B cell (primary cell): ENCODE data around the gene TMEM164. TPM values are rescaled to one million over a fixed set of nuclear protein-coding genes. Genes with fewer than 3 reads are reported as not detected.

ENCODE experiments used
- ATAC-seq: fragments of 200-7000 bp; cut with Tn5 transposase; one replicate; pipeline ENCODE4 v1.10.0; 2021; ENCODE audit warnings: low read depth, mild to moderate bottlenecking, moderate number of reproducible peaks, moderate library complexity
- CTCF ChIA-PET: fragments of 350-600 bp; sonication (Branson Sonifier 250); formaldehyde crosslinking; loops from one replicate; lab custom pipeline; 2021; ENCODE audit warnings: antibody characterized with exemption, inconsistent platforms; lab: Charles Lee
- POLR2A ChIA-PET: fragments of 350-600 bp; sonication (Branson Sonifier 250); formaldehyde crosslinking; loops from one replicate; lab custom pipeline; 2021; ENCODE audit warnings: antibody characterized with exemption; lab: Charles Lee
- DNase-seq: peaks from one replicate; pipeline ENCODE4 v3.0.0; 2013
- H2AFZ ChIP-seq: 2 replicates; pipeline ENCODE4 v1.6.1; 2012; ENCODE audit warnings: mild to moderate bottlenecking, low read depth, low read length; ENCODE audit not compliant: insufficient read depth, poor library complexity, severe bottlenecking
- H3K27ac ChIP-seq, 2 donors: 1 replicate in 1 of 2; 2 replicates in 1 of 2; pipeline ENCODE4 v1.5.1; 2012 to 2013; ENCODE audit warnings: low read length in 2 of 2, mild to moderate bottlenecking in 2 of 2, moderate library complexity in 1 of 2
- H3K27me3 ChIP-seq, 4 experiments: fragments of 200-600 bp in 1 of 4; sonication (generic) in 1 of 4; replicated peaks in 1 of 4; 1 replicate in 2 of 4; 2 replicates in 2 of 4; pipeline versions ENCODE4 v1.6.1 to v1.7.0; 2013 to 2016; ENCODE audit warnings: low read length in 3 of 4, mild to moderate bottlenecking in 2 of 4, mixed read lengths in 1 of 4, moderate library complexity in 1 of 4; ENCODE audit not compliant: insufficient read depth in 4 of 4, control insufficient read depth in 3 of 4; ENCODE audit errors: control extremely low read depth in 1 of 4
- H3K36me3 ChIP-seq, 2 experiments: replicated peaks in 1 of 2; 1 replicate in 1 of 2; 2 replicates in 1 of 2; pipeline versions ENCODE4 v1.6.1 to v1.7.1; 2013; ENCODE audit warnings: low read length in 1 of 2; ENCODE audit not compliant: insufficient read depth in 2 of 2, control insufficient read depth in 1 of 2; ENCODE audit errors: control extremely low read depth in 1 of 2, extremely low read depth in 1 of 2
- H3K4me1 ChIP-seq, 2 donors: fragments of 200-600 bp in 1 of 2; sonication (generic) in 1 of 2; 1 replicate in 1 of 2; 2 replicates in 1 of 2; pipeline versions ENCODE4 v1.5.1 to v1.6.1; 2013 to 2017; ENCODE audit warnings: low read length in 2 of 2; ENCODE audit not compliant: control insufficient read depth in 2 of 2, insufficient read depth in 2 of 2
- H3K4me2 ChIP-seq: replicated peaks from 2 replicates; pipeline ENCODE3; 2012; ENCODE audit warnings: mild to moderate bottlenecking, low read depth, low read length; ENCODE audit not compliant: poor library complexity, severe bottlenecking
- H3K4me3 ChIP-seq, 5 experiments: fragments of 200-600 bp in 1 of 5; sonication (generic) in 1 of 5; 1 replicate in 3 of 5; 2 replicates in 2 of 5; pipeline versions ENCODE4 v1.5.1 to v1.7.0; 2011 to 2016; ENCODE audit warnings: low read length in 4 of 5, mild to moderate bottlenecking in 4 of 5, low read depth in 2 of 5, control low read depth in 1 of 5, moderate library complexity in 1 of 5; ENCODE audit not compliant: insufficient read depth in 1 of 5; ENCODE audit errors: control extremely low read depth in 1 of 5, extremely low read depth in 1 of 5
- H3K79me2 ChIP-seq: fragments of 200-600 bp; sonication (generic); one replicate; pipeline ENCODE4 v1.6.0; 2016; ENCODE audit warnings: low read length; ENCODE audit not compliant: control insufficient read depth, insufficient read depth
- H3K9ac ChIP-seq: fragments of 200-600 bp; sonication (generic); 2 replicates; pipeline ENCODE4 v1.6.1; 2017; ENCODE audit warnings: mild to moderate bottlenecking, low read length, moderate library complexity
- H3K9me3 ChIP-seq, 3 donors: one replicate each; pipeline versions ENCODE4 v1.6.1 to v1.7.1; 2013; ENCODE audit warnings: low read length in 2 of 3; ENCODE audit not compliant: control insufficient read depth in 2 of 3, insufficient read depth in 1 of 3; ENCODE audit errors: control extremely low read depth in 1 of 3
- H4K20me1 ChIP-seq: 2 replicates; pipeline ENCODE4 v1.6.0; 2012; ENCODE audit warnings: mild to moderate bottlenecking, low read length; ENCODE audit not compliant: insufficient read depth, control insufficient read depth, poor library complexity, severe bottlenecking
- H3K27ac Mint-ChIP-seq: one replicate; pipeline ENCODE4 v1.8.0; 2021; ENCODE audit warnings: mixed read lengths
- H3K27me3 Mint-ChIP-seq: one replicate; pipeline ENCODE4 v1.8.0; 2021; ENCODE audit warnings: mixed read lengths
- H3K4me1 Mint-ChIP-seq: one replicate; pipeline ENCODE4 v1.8.0; 2021; ENCODE audit warnings: mixed read lengths
- H3K4me3 Mint-ChIP-seq: one replicate; pipeline ENCODE4 v1.8.0; 2021; ENCODE audit warnings: mixed read lengths
- H3K9me3 Mint-ChIP-seq: one replicate; pipeline ENCODE4 v1.8.0; 2022; ENCODE audit warnings: mixed read lengths; ENCODE audit not compliant: insufficient read depth
- CTCF ChIP-seq: fragments of 200-600 bp; IDR thresholded peaks from one replicate; pipeline ENCODE4 v1.8.0; 2022; ENCODE audit warnings: antibody characterized with exemption, mild to moderate bottlenecking
- EZH2 ChIP-seq: IDR thresholded peaks from 2 replicates; pipeline ENCODE4 v1.6.1; 2012; ENCODE audit warnings: borderline replicate concordance, low read depth, mild to moderate bottlenecking, moderate library complexity, low read length; ENCODE audit not compliant: insufficient read depth, poor library complexity, severe bottlenecking
- WGBS: methylation state at CpG from one replicate; pipeline ENCODE4 v1.1.5; 2013; ENCODE audit warnings: missing lambda C conversion rate; ENCODE audit not compliant: insufficient coverage; 5-methylcytosine and 5-hydroxymethylcytosine counted together
- intact Hi-C: fragments of 100-400 bp; cut with micrococcal nuclease; formaldehyde crosslinking; loops from one replicate; pipeline ENCODE4 v1.10.0; 2022
- polyA plus RNA-seq: library from polyadenylated mRNA; depleted of rRNA; stranded (reverse); fragments of >200 nt; gene quantifications from 2 replicates; pipeline ENCODE4 v1.2.3, GENCODE V29; 2012
- total RNA-seq, 2 donors: library from RNA; stranded (reverse); fragments of 120-200 nt in 1 of 2; gene quantifications; 1 replicate in 1 of 2; 2 replicates in 1 of 2; pipeline versions ENCODE4 v1.2.3 to v1.2.4, GENCODE V29; 2013 to 2022

Gene TMEM164
- total and polyA plus RNA-seq, 2 donors (not counting 1 experiment from before 2014, with no cell fraction given) = 9.4 to 26.6 TPM

- H3K4me1 ChIP-seq = peaks cover 0 to 12% of the 10 kb centered on the region in 2 donors
- no peak for ATAC-seq
Measured at GRCh38 chrX:110163488-110163887, 160.6 kb downstream of the TMEM164 start.

More at GRCh38 chrX:110163488-110163887, 160.6 kb downstream of the TMEM164 start:
- Histone ChIP-seq H3K79me2 (no peaks in the 10 kb centered on the region), H3K9me3 (no peaks in the 10 kb centered on the region), H3K9ac (no peak overlapping the region), H3K36me3 (no peaks in the 10 kb centered on the region), H3K27ac (no peak overlapping the region), H3K27me3 (no peaks in the 10 kb centered on the region), H4K20me1 (no peaks in the 10 kb centered on the region), H2AFZ (no peak overlapping the region), H3K4me2 (no peak overlapping the region), H3K4me3 (no peak overlapping the region)
- H3K27ac Mint-ChIP-seq = no peak overlapping the region
- WGBS = 100% methylated on average over 1 of the region's 3 CpGs
- H3K4me3 Mint-ChIP-seq = no peak overlapping the region
- TF ChIP-seq EZH2 (no peak), CTCF (no peak)
- ChIA-PET POLR2A (no interaction called here), CTCF (interaction anchor here (28.8 kb wide), 1 partner anchor 248 kb away, joined by 721 read pairs; no protein-coding TSS in a partner anchor)
- H3K4me1 Mint-ChIP-seq = peaks cover 12% of the 10 kb centered on the region
- no peak for DNase-seq
- H3K9me3 Mint-ChIP-seq = no peaks in the 10 kb centered on the region
- H3K27me3 Mint-ChIP-seq = no peaks in the 10 kb centered on the region
- intact Hi-C loops = no loop called here
